ENCODE results near the gene FNDC7. TPM values are rescaled to one million over a fixed set of nuclear protein-coding genes. Genes with fewer than 3 reads are reported as not detected.
"Not testable (repeated sequence)": the region's sequence is repeated elsewhere in the genome, so short reads cannot be mapped to it uniquely, and the experiment has no call there.

Gene FNDC7
- total RNA-seq, result not detected

GRCh38 chr1:108712606-108713150 is at the start of gene FNDC7:
Gene FNDC7, plus strand, starts transcription at chr1:108712908. Its CDS starts 26 bp downstream, at chr1:108712934.
- H3K36me3 Mint-ChIP-seq, result no peaks in the 10 kb centered on the region
- no peaks in the 10 kb centered on the region for H3K9me3 Mint-ChIP-seq
- peaks cover 7% of the 10 kb centered on the region for H3K4me1 Mint-ChIP-seq (ENCODE audit: low read depth)
- intact Hi-C loops (cut with micrococcal nuclease), result no loop called here
- POLR2A ChIA-PET, result no interaction called here
- no peak for DNase-seq
- no peak within 1 kb of the TSS for H3K4me3 Mint-ChIP-seq
- CTCF ChIA-PET, result no interaction called here
- H3K27ac Mint-ChIP-seq, result no peak within 1 kb of the TSS
- H3K27me3 Mint-ChIP-seq, result peaks cover 4% of the 10 kb centered on the region

GRCh38 chr1:108663074-108663473 is 49.6 kb upstream of the FNDC7 start:
- ChIA-PET CTCF (interaction anchor here (1.5 to 2.2 kb wide), 2 partner anchors 15 to 29 kb away, joined by 5 to 6 read pairs; partner anchors contain the start of gene PRPF38B), POLR2A (interaction anchor here (3.4 to 4.1 kb wide), 3 partner anchors 16 to 29 kb away, joined by 34 to 79 read pairs (median 35); partner anchors contain the start of gene PRPF38B)
- Mint-ChIP-seq H3K4me3 (no peak overlapping the region), H3K27ac (peak overlapping the region; percentile 4), H3K36me3 (no peaks in the 10 kb centered on the region), H3K27me3 (no peaks in the 10 kb centered on the region), H3K9me3 (no peaks in the 10 kb centered on the region), H3K4me1 (ENCODE audit: low read depth) (peaks cover 31% of the 10 kb centered on the region)
- intact Hi-C loops (cut with micrococcal nuclease), result no loop called here
- DNase-seq, result no peak

- H3K27me3 Mint-ChIP-seq, result no peaks in the 10 kb centered on the region
- H3K4me3 Mint-ChIP-seq, result no peak overlapping the region
- no peak for DNase-seq
- H3K4me1 Mint-ChIP-seq (ENCODE audit: low read depth), result peaks cover 31% of the 10 kb centered on the region
- ChIA-PET CTCF (interaction anchor here (0.6 to 1.4 kb wide), 2 partner anchors 21 to 24 kb away, joined by 3 to 4 read pairs; no protein-coding TSS in a partner anchor), POLR2A (interaction anchor here (4.1 kb wide), 1 partner anchor 28 kb away, joined by 79 read pairs; the partner anchor contains the start of gene PRPF38B)
- intact Hi-C loops (cut with micrococcal nuclease), result no loop called here
- H3K36me3 Mint-ChIP-seq, result no peaks in the 10 kb centered on the region
- H3K27ac Mint-ChIP-seq, result no peak overlapping the region
- H3K9me3 Mint-ChIP-seq, result no peaks in the 10 kb centered on the region
Observed at GRCh38 chr1:108664481-108664880, 48.2 kb upstream of the FNDC7 start.

GRCh38 chr1:108665067-108665466 is 47.6 kb upstream of the FNDC7 start:
- H3K4me1 Mint-ChIP-seq (ENCODE audit: low read depth), result peaks cover 31% of the 10 kb centered on the region
- no peak for DNase-seq
- no peak overlapping the region for H3K27ac Mint-ChIP-seq
- no peaks in the 10 kb centered on the region for H3K36me3 Mint-ChIP-seq
- no peak overlapping the region for H3K4me3 Mint-ChIP-seq
- no peaks in the 10 kb centered on the region for H3K9me3 Mint-ChIP-seq
- no peaks in the 10 kb centered on the region for H3K27me3 Mint-ChIP-seq
- ChIA-PET POLR2A (interaction anchor here (0.6 kb wide), 1 partner anchor 40 kb away, joined by 3 read pairs; no protein-coding TSS in a partner anchor), CTCF (interaction anchor here (0.6 to 1.4 kb wide), 2 partner anchors 22 to 25 kb away, joined by 3 to 4 read pairs; no protein-coding TSS in a partner anchor)
- intact Hi-C loops (cut with micrococcal nuclease), result no loop called here

GRCh38 chr1:108665771-108666170 is 46.9 kb upstream of the FNDC7 start:
- H3K36me3 Mint-ChIP-seq, result no peaks in the 10 kb centered on the region

GRCh38 chr1:108667422-108667821 is 45.3 kb upstream of the FNDC7 start:
- POLR2A ChIA-PET; CTCF ChIA-PET; DNase-seq; H3K9me3 Mint-ChIP-seq; H3K36me3 Mint-ChIP-seq; H3K27ac Mint-ChIP-seq; H3K27me3 Mint-ChIP-seq; H3K4me3 Mint-ChIP-seq; intact Hi-C loops (cut with micrococcal nuclease): not testable (repeated sequence)
- H3K4me1 Mint-ChIP-seq (ENCODE audit: low read depth), result peaks cover 25% of the 10 kb centered on the region

More at GRCh38 chr1:108665771-108666170, 46.9 kb upstream of the FNDC7 start:
- Mint-ChIP-seq H3K4me1 (ENCODE audit: low read depth) (peaks cover 30% of the 10 kb centered on the region), H3K4me3 (no peak overlapping the region), H3K9me3 (no peaks in the 10 kb centered on the region), H3K27ac (no peak overlapping the region), H3K27me3 (no peaks in the 10 kb centered on the region)
- POLR2A ChIA-PET, result interaction anchor here (0.6 kb wide), 1 partner anchor 39 kb away, joined by 3 read pairs; no protein-coding TSS in a partner anchor
- CTCF ChIA-PET, result no interaction called here
- DNase-seq, result no peak
- intact Hi-C loops (cut with micrococcal nuclease), result no loop called here

- Mint-ChIP-seq H3K27ac (no peak overlapping the region), H3K36me3 (no peaks in the 10 kb centered on the region), H3K4me1 (ENCODE audit: low read depth) (peaks cover 16% of the 10 kb centered on the region), H3K27me3 (peaks cover 1% of the 10 kb centered on the region), H3K4me3 (no peak overlapping the region), H3K9me3 (no peaks in the 10 kb centered on the region)
- no peak for DNase-seq
- ChIA-PET POLR2A (interaction anchor here (0.7 to 2.1 kb wide), 3 partner anchors 11 to 23 kb away, joined by 3 to 8 read pairs (median 3); partner anchors contain the start of gene PRPF38B), CTCF (no interaction called here)
- intact Hi-C loops (cut with micrococcal nuclease), result no loop called here
Observed at GRCh38 chr1:108668777-108669176, 43.9 kb upstream of the FNDC7 start.

- Mint-ChIP-seq H3K4me1 (ENCODE audit: low read depth) (peaks cover 16% of the 10 kb centered on the region), H3K36me3 (no peaks in the 10 kb centered on the region), H3K4me3 (peak overlapping the region; percentile 6), H3K27me3 (peaks cover 1% of the 10 kb centered on the region), H3K9me3 (no peaks in the 10 kb centered on the region), H3K27ac (peak overlapping the region; percentile 73)
- peak; percentile 44 for DNase-seq
- ChIA-PET POLR2A (interaction anchor here (0.8 to 2.1 kb wide), 3 partner anchors 8 to 22 kb away, joined by 3 to 9 read pairs (median 8); partner anchors contain the start of genes HENMT1 and PRPF38B), CTCF (no interaction called here)
- intact Hi-C loops (cut with micrococcal nuclease), result no loop called here
Observed at GRCh38 chr1:108669679-108670078, 43.0 kb upstream of the FNDC7 start.

- no peak for DNase-seq
- Mint-ChIP-seq H3K36me3 (no peaks in the 10 kb centered on the region), H3K27me3 (peaks cover 1% of the 10 kb centered on the region), H3K4me3 (no peak overlapping the region), H3K4me1 (ENCODE audit: low read depth) (peaks cover 16% of the 10 kb centered on the region), H3K9me3 (no peaks in the 10 kb centered on the region), H3K27ac (peak overlapping the region; percentile 73)
- CTCF ChIA-PET, result no interaction called here
- POLR2A ChIA-PET, result interaction anchor here (1.4 to 2.1 kb wide), 2 partner anchors 9 to 22 kb away, joined by 8 to 9 read pairs; partner anchors contain the start of genes HENMT1 and PRPF38B
- intact Hi-C loops (cut with micrococcal nuclease), result no loop called here
Observed at GRCh38 chr1:108670131-108670773, 42.5 kb upstream of the FNDC7 start.

- intact Hi-C loops (cut with micrococcal nuclease), result no loop called here
- ChIA-PET POLR2A (interaction anchor here (0.7 to 1.4 kb wide), 2 partner anchors 10 to 21 kb away, joined by 3 to 4 read pairs; partner anchors contain the start of genes HENMT1 and PRPF38B), CTCF (no interaction called here)
Observed at GRCh38 chr1:108671143-108671542, 41.6 kb upstream of the FNDC7 start.

GRCh38 chr1:108678706-108679105 is 34.0 kb upstream of the FNDC7 start:
- Mint-ChIP-seq H3K9me3 (no peaks in the 10 kb centered on the region), H3K36me3 (no peaks in the 10 kb centered on the region)
- no peak for DNase-seq

More at GRCh38 chr1:108671143-108671542, 41.6 kb upstream of the FNDC7 start:
- DNase-seq, result no peak
- Mint-ChIP-seq H3K9me3 (no peaks in the 10 kb centered on the region), H3K36me3 (no peaks in the 10 kb centered on the region), H3K4me3 (no peak overlapping the region), H3K27ac (no peak overlapping the region), H3K4me1 (ENCODE audit: low read depth) (peaks cover 16% of the 10 kb centered on the region), H3K27me3 (peaks cover 1% of the 10 kb centered on the region)

GRCh38 chr1:108679586-108680213 is 33.0 kb upstream of the FNDC7 start:
- peak overlapping the region; percentile 39 for H3K4me3 Mint-ChIP-seq
- no peaks in the 10 kb centered on the region for H3K9me3 Mint-ChIP-seq
- no peaks in the 10 kb centered on the region for H3K27me3 Mint-ChIP-seq
- ChIA-PET POLR2A (interaction anchor here (1.6 kb wide), 1 partner anchor 19 kb away, joined by 4 read pairs; the partner anchor contains the start of gene HENMT1), CTCF (no interaction called here)
- intact Hi-C loops (cut with micrococcal nuclease), result no loop called here
- no peak for DNase-seq
- H3K4me1 Mint-ChIP-seq (ENCODE audit: low read depth), result peaks cover 6% of the 10 kb centered on the region
- peak overlapping the region; percentile 64 for H3K27ac Mint-ChIP-seq
- H3K36me3 Mint-ChIP-seq, result no peaks in the 10 kb centered on the region

More at GRCh38 chr1:108678706-108679105, 34.0 kb upstream of the FNDC7 start:
- ChIA-PET POLR2A (no interaction called here), CTCF (interaction anchor here (0.6 to 1.9 kb wide), 2 partner anchors 16 to 72 kb away, joined by 4 to 5 read pairs; no protein-coding TSS in a partner anchor)
- peaks cover 6% of the 10 kb centered on the region for H3K4me1 Mint-ChIP-seq (ENCODE audit: low read depth)
- intact Hi-C loops (cut with micrococcal nuclease), result no loop called here
- no peak overlapping the region for H3K4me3 Mint-ChIP-seq
- H3K27me3 Mint-ChIP-seq, result no peaks in the 10 kb centered on the region
- H3K27ac Mint-ChIP-seq, result no peak overlapping the region
